ENCODE results near the gene CPEB4. TPM values are rescaled to one million over a fixed set of nuclear protein-coding genes. Genes with fewer than 3 reads are reported as not detected.
A peak's percentile ranks its signal among the peaks of the same experiment; 100 is the strongest.

Gene CPEB4
- total and polyA plus RNA-seq, 8 donors = 3.5 to 115 (median 31.7) TPM

DNA sequence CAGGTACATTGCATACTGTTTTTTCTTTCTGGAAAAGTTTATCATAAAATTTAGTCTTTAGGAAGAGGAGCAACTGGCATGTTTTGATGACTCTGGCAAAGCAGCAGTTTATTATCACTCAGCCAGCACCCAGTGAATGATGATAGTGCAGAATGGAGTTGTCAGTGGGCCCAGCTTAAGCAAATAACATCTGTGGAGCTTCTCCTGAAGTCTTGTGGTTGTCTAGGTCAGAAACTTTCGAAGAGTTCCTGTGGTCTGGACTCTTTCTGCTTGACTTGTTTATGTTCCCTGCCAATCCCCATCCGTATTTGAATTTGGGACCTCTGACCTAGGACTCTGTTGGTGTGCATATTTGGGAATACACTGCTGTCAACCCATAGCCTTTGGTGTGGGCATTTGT, 62.7 kb downstream of the CPEB4 start:
- WGBS, 5 donors = 61 to 81% (median 74%) methylated on average over 2 of the region's 2 CpGs
- Histone ChIP-seq H3K27ac (no peak overlapping the region), H3K36me3 (peaks cover 32 to 100% (median 96%) of the 10 kb centered on the region in 4 donors)

GRCh38 chr5:173953528-173954090, 65.5 kb downstream of the CPEB4 start:
- intact Hi-C loops (cut with DNase I; ENCODE audit: low total_unique reads) = no loop called here
- WGBS, 5 donors = 35 to 62% (median 37%) methylated on average over 5 of the region's 5 CpGs
- Histone ChIP-seq H3K27me3 (no peaks in the 10 kb centered on the region), H3K27ac (peak overlapping the region in 4 of 5 donors; percentile 13 to 72 (median 54)), H3K4me1 (peaks cover 4 to 46% (median 20%) of the 10 kb centered on the region in 4 donors), H3K9me3 (no peaks in the 10 kb centered on the region), H3K36me3 (peaks cover 24 to 98% (median 91%) of the 10 kb centered on the region in 4 donors), H3K4me3 (no peak overlapping the region)
- TF ChIP-seq POLR2A (IDR thresholded peaks at IDR 0.05) (no peak), POLR2AphosphoS5 (IDR thresholded peaks at IDR 0.05) (peak in 2 of 3 donors; percentile 3 to 20)
- DNase-seq = no peak

More for the DNA sequence above, 62.7 kb downstream of the CPEB4 start:
- intact Hi-C loops (cut with DNase I; ENCODE audit: low total_unique reads) = no loop called here
- DNase-seq = no peak
- H3K9me3 ChIP-seq = no peaks in the 10 kb centered on the region
- no peak overlapping the region for H3K4me3 ChIP-seq
- H3K27me3 ChIP-seq = no peaks in the 10 kb centered on the region
- TF ChIP-seq EP300 (IDR thresholded peaks at IDR 0.05) = no peak
- TF ChIP-seq, protein P1, sequence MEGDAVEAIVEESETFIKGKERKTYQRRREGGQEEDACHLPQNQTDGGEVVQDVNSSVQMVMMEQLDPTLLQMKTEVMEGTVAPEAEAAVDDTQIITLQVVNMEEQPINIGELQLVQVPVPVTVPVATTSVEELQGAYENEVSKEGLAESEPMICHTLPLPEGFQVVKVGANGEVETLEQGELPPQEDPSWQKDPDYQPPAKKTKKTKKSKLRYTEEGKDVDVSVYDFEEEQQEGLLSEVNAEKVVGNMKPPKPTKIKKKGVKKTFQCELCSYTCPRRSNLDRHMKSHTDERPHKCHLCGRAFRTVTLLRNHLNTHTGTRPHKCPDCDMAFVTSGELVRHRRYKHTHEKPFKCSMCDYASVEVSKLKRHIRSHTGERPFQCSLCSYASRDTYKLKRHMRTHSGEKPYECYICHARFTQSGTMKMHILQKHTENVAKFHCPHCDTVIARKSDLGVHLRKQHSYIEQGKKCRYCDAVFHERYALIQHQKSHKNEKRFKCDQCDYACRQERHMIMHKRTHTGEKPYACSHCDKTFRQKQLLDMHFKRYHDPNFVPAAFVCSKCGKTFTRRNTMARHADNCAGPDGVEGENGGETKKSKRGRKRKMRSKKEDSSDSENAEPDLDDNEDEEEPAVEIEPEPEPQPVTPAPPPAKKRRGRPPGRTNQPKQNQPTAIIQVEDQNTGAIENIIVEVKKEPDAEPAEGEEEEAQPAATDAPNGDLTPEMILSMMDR (IDR thresholded peaks at IDR 0.05) = no peak
- no peak for TF ChIP-seq POLR2AphosphoS5 (IDR thresholded peaks at IDR 0.05)
- no peak for TF ChIP-seq POLR2A (IDR thresholded peaks at IDR 0.05)
- H3K4me1 ChIP-seq = peaks cover 4 to 38% (median 20%) of the 10 kb centered on the region in 4 donors

DNA sequence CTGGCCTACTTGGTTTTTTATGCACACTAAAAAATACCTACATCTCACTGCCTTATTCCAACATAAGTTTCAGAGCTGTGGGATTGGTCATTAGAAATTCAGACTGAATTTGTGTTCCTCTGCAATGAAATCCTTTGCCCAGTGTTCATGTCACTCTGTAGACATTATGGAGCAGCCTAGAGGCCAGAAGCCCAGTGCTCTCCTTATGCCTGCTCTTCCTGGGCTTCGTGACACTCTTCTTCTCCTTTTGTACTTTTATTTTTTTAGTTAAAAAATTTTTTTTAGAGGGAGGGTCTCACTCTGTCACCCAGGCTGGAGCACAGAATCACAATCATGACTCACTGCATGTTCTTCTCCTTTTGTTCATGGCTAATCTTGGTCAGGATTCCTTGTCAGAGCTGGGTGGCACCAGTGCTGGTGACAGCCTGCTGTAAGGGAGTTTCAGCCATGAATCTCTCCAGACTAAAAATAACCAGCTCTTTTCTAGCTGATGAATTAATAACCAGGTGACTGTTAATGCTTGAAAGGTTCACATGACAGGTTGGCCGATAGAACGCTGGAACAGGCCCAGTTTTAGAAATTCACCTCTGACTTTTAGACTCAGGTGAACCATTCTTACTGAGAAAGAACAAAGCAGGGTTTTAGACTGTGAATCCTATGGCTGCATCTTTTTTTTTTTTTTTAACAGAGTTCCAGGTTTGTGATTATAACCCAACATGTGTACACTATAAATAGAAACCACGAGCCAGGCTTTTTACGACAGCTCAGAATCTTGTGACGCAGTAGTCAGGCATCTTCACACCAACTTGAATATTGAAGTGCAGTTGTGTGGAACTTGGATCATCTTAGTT, 66.7 kb downstream of the CPEB4 start:
- Histone ChIP-seq H3K27me3 (no peaks in the 10 kb centered on the region), H3K4me3 (no peak overlapping the region), H3K36me3 (peaks cover 15 to 91% (median 79%) of the 10 kb centered on the region in 4 donors), H3K9me3 (no peaks in the 10 kb centered on the region), H3K27ac (peak overlapping the region; percentile 13 to 72 (median 50)), H3K4me1 (peaks cover 4 to 46% (median 20%) of the 10 kb centered on the region in 4 donors)
- intact Hi-C loops (cut with DNase I; ENCODE audit: low total_unique reads) = no loop called here
- 42 to 57% (median 52%) methylated on average over 6 of the region's 6 CpGs for WGBS, 5 donors
- DNase-seq = peak in 1 of 2 donors; percentile 46
- no peak for TF ChIP-seq POLR2A (IDR thresholded peaks at IDR 0.05)
- TF ChIP-seq POLR2AphosphoS5 (IDR thresholded peaks at IDR 0.05) = peak in 1 of 3 donors; percentile 5

DNA sequence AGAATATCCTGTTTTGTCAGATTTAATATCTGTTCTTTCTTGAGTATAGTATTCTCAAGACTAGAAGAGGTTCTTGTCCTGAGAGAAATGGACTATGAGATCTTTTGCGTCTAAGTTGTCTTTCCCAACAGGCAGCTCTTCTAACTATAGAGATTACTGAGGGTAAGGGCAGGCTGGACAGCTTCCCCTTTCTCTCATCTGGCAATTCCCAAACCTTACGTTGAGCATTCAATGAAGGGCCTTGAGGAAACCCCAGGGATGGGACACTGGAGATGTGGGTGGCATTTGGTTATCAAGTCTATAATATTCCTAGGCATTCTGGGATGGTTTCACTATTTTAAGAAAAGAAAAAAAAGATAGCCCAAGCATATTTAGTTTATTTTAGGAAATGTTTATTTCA, 72.8 kb downstream of the CPEB4 start:
- 68 to 94% (median 76%) methylated on average over 2 of the region's 2 CpGs for WGBS, 5 donors
- intact Hi-C loops (cut with DNase I; ENCODE audit: low total_unique reads) = no loop called here
- no peak overlapping the region for H3K27ac ChIP-seq

DNA sequence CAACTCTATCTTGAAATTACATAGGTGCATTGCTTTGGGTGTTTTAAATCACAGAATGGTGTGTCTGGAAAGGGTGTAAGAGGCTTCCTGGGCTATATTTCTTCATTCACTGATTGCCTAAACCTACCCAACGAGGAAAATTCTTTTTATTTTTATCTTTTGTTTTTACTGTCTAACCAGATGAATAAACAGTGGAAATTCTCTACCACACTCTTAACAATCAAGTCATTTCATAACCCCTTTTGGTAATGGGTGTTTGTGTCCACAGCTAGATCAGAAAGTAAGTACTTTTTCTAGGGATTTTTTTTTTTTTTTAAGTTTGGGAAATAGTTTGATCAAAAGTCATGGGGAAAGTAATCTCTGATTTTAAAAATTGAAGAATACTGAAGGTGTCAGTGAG, 73.3 kb downstream of the CPEB4 start:
- DNase-seq = no peak
- Histone ChIP-seq H3K4me1 (peaks cover 0 to 13% (median 5%) of the 10 kb centered on the region in 4 donors), H3K36me3 (peaks cover 0 to 31% (median 24%) of the 10 kb centered on the region in 4 donors), H3K9me3 (no peaks in the 10 kb centered on the region), H3K27me3 (no peaks in the 10 kb centered on the region), H3K27ac (no peak overlapping the region), H3K4me3 (no peak overlapping the region)
- intact Hi-C loops (cut with DNase I; ENCODE audit: low total_unique reads) = no loop called here
- 11 to 30% (median 25%) methylated on average over 1 of the region's 1 CpG for WGBS, 5 donors
- TF ChIP-seq POLR2AphosphoS5 (IDR thresholded peaks at IDR 0.05) = no peak
- TF ChIP-seq EP300 (IDR thresholded peaks at IDR 0.05) = no peak
- TF ChIP-seq POLR2A (IDR thresholded peaks at IDR 0.05) = no peak
- TF ChIP-seq, protein P1 (IDR thresholded peaks at IDR 0.05) = no peak

More for the DNA sequence above, 72.8 kb downstream of the CPEB4 start:
- no peak overlapping the region for H3K4me3 ChIP-seq
- TF ChIP-seq POLR2A (IDR thresholded peaks at IDR 0.05) = no peak
- TF ChIP-seq, protein P1 (IDR thresholded peaks at IDR 0.05) = no peak
- no peak for TF ChIP-seq POLR2AphosphoS5 (IDR thresholded peaks at IDR 0.05)
- TF ChIP-seq EP300 (IDR thresholded peaks at IDR 0.05) = no peak
- peaks cover 0 to 17% (median 5%) of the 10 kb centered on the region in 4 donors for H3K4me1 ChIP-seq
- no peaks in the 10 kb centered on the region for H3K27me3 ChIP-seq
- no peaks in the 10 kb centered on the region for H3K9me3 ChIP-seq
- DNase-seq = no peak
- H3K36me3 ChIP-seq = peaks cover 3 to 35% (median 28%) of the 10 kb centered on the region in 4 donors
